ENCODE results near the gene NKD1. TPM values are rescaled to one million over a fixed set of nuclear protein-coding genes. Genes with fewer than 3 reads are reported as not detected.

The NKD1 gene
- total and polyA plus RNA-seq, 2 donors (not counting 1 experiment from before 2014, with no cell fraction given): 0.16 to 1.9 TPM

- no peaks in the 10 kb centered on the region for H3K9me3 ChIP-seq (ENCODE audit: control extremely low read depth in 1 of 3, control insufficient read depth in 2 of 3, insufficient read depth in 1 of 3, low read length in 2 of 3)
- no peaks in the 10 kb centered on the region for H4K20me1 ChIP-seq (ENCODE audit: control insufficient read depth, insufficient read depth, low read length, poor library complexity, severe bottlenecking)
- ChIA-PET CTCF (no interaction called here), POLR2A (no interaction called here)
- no peak overlapping the region for H3K9ac ChIP-seq (ENCODE audit: low read length)
- no peak overlapping the region for H3K4me3 Mint-ChIP-seq
- intact Hi-C loops (cut with micrococcal nuclease): no loop called here
- no peak overlapping the region for H3K27ac ChIP-seq (ENCODE audit: low read length in 2 of 2)
- H3K4me3 ChIP-seq (ENCODE audit: control extremely low read depth in 1 of 5, extremely low read depth in 1 of 5, insufficient read depth in 1 of 5, low read depth in 2 of 5, low read length in 4 of 5): no peak overlapping the region
- DNase-seq (no peak), ATAC-seq (ENCODE audit: low read depth) (no peak)
- no peaks in the 10 kb centered on the region for H3K9me3 Mint-ChIP-seq (ENCODE audit: insufficient read depth)
- no peak for TF ChIP-seq EZH2 (IDR thresholded peaks at IDR 0.05; ENCODE audit: borderline replicate concordance, insufficient read depth, low read depth, low read length, poor library complexity, severe bottlenecking)
- TF ChIP-seq CTCF (IDR thresholded peaks at IDR 0.05): no peak
- H3K27ac Mint-ChIP-seq: no peak overlapping the region
- WGBS (ENCODE audit: insufficient coverage): 53% methylated on average over 13 of the region's 14 CpGs
- H3K27me3 Mint-ChIP-seq: no peaks in the 10 kb centered on the region
- H3K4me1 Mint-ChIP-seq: no peaks in the 10 kb centered on the region
- no peaks in the 10 kb centered on the region for H3K4me1 ChIP-seq (ENCODE audit: control insufficient read depth in 2 of 2, insufficient read depth in 2 of 2, low read length in 2 of 2)
- no peaks in the 10 kb centered on the region for H3K36me3 ChIP-seq (replicated peaks in 1 of 2; ENCODE audit: control extremely low read depth in 1 of 2, control insufficient read depth in 1 of 2, extremely low read depth in 1 of 2, insufficient read depth in 2 of 2, low read length in 1 of 2)
- H3K27me3 ChIP-seq (replicated peaks in 1 of 4; ENCODE audit: control extremely low read depth in 1 of 4, control insufficient read depth in 3 of 4, insufficient read depth in 4 of 4, low read length in 3 of 4): no peaks in the 10 kb centered on the region
- no peaks in the 10 kb centered on the region for H3K79me2 ChIP-seq (ENCODE audit: control insufficient read depth, insufficient read depth, low read length)
- H2AFZ ChIP-seq (ENCODE audit: insufficient read depth, low read depth, low read length, poor library complexity, severe bottlenecking): no peak overlapping the region
- H3K4me2 ChIP-seq (replicated peaks; ENCODE audit: low read depth, low read length, poor library complexity, severe bottlenecking): no peak overlapping the region
Observed at GRCh38 chr16:50602531-50603205, 54.5 kb downstream of the NKD1 start.

GRCh38 chr16:50603206-50604064 is 55.2 kb downstream of the NKD1 start:
- H3K4me3 ChIP-seq (ENCODE audit: control extremely low read depth in 1 of 5, extremely low read depth in 1 of 5, insufficient read depth in 1 of 5, low read depth in 2 of 5, low read length in 4 of 5): no peak overlapping the region
- no peak overlapping the region for H2AFZ ChIP-seq (ENCODE audit: insufficient read depth, low read depth, low read length, poor library complexity, severe bottlenecking)
- H3K27ac Mint-ChIP-seq: no peak overlapping the region
- no peaks in the 10 kb centered on the region for H3K9me3 Mint-ChIP-seq (ENCODE audit: insufficient read depth)
- no peak overlapping the region for H3K27ac ChIP-seq (ENCODE audit: low read length in 2 of 2)
- intact Hi-C loops (cut with micrococcal nuclease): no loop called here
- no peaks in the 10 kb centered on the region for H3K27me3 ChIP-seq (replicated peaks in 1 of 4; ENCODE audit: control extremely low read depth in 1 of 4, control insufficient read depth in 3 of 4, insufficient read depth in 4 of 4, low read length in 3 of 4)
- ATAC-seq (ENCODE audit: low read depth) (no peak), DNase-seq (no peak)
- H3K9ac ChIP-seq (ENCODE audit: low read length): no peak overlapping the region
- no peaks in the 10 kb centered on the region for H3K36me3 ChIP-seq (replicated peaks in 1 of 2; ENCODE audit: control extremely low read depth in 1 of 2, control insufficient read depth in 1 of 2, extremely low read depth in 1 of 2, insufficient read depth in 2 of 2, low read length in 1 of 2)
- no peaks in the 10 kb centered on the region for H3K79me2 ChIP-seq (ENCODE audit: control insufficient read depth, insufficient read depth, low read length)
- WGBS (ENCODE audit: insufficient coverage): 79% methylated on average over 16 of the region's 18 CpGs
- no peak overlapping the region for H3K4me3 Mint-ChIP-seq
- POLR2A ChIA-PET: no interaction called here
- H3K9me3 ChIP-seq (ENCODE audit: control extremely low read depth in 1 of 3, control insufficient read depth in 2 of 3, insufficient read depth in 1 of 3, low read length in 2 of 3): no peaks in the 10 kb centered on the region
- CTCF ChIA-PET: no interaction called here
- no peak overlapping the region for H3K4me2 ChIP-seq (replicated peaks; ENCODE audit: low read depth, low read length, poor library complexity, severe bottlenecking)
- TF ChIP-seq EZH2 (IDR thresholded peaks at IDR 0.05; ENCODE audit: borderline replicate concordance, insufficient read depth, low read depth, low read length, poor library complexity, severe bottlenecking) (no peak), CTCF (IDR thresholded peaks at IDR 0.05) (no peak)
- H3K4me1 ChIP-seq (ENCODE audit: control insufficient read depth in 2 of 2, insufficient read depth in 2 of 2, low read length in 2 of 2): no peaks in the 10 kb centered on the region
- H3K4me1 Mint-ChIP-seq: no peaks in the 10 kb centered on the region
- no peaks in the 10 kb centered on the region for H4K20me1 ChIP-seq (ENCODE audit: control insufficient read depth, insufficient read depth, low read length, poor library complexity, severe bottlenecking)
- no peaks in the 10 kb centered on the region for H3K27me3 Mint-ChIP-seq
